ENCODE results near the gene STIL.

- no peak for TF ChIP-seq CTCF (IDR thresholded peaks at IDR 0.05; ENCODE audit: poor library complexity)
- no peak for TF ChIP-seq EZH2 (IDR thresholded peaks at IDR 0.05; ENCODE audit: borderline replicate concordance)
Measured at GRCh38 chr1:47323599-47324031, 9.7 kb upstream of the STIL start.

Measured in hepatocyte (in vitro differentiated cells).